ENCODE results near the gene P2RY8.
"Not testable (repeated sequence)": the region's sequence is repeated elsewhere in the genome, so short reads cannot be mapped to it uniquely, and the experiment has no call there.

Gene P2RY8

DNA sequence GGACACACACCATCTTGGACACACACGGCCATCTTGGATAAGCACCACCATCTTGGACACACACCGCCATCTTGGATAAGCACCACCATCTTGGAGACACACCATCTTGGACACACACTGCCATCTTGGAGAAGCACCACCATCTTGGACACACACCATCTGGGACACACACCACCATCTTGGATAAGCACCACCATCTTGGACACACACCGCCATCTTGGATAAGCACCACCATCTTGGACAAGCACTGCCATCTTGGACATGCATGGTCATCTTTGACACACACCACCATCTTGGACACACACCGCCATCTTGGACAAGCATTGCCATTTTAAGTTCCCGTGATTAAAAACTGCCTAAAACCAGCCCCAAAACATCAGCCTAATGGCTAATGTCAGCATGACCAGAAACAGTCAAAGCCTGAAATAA is 88.4 kb downstream of the P2RY8 start:
- H3K27ac ChIP-seq (ENCODE audit: low read depth, low read length); H3K4me1 ChIP-seq (ENCODE audit: insufficient read depth, low read length); H3K27me3 ChIP-seq (ENCODE audit: insufficient read depth, low read length); H3K4me3 ChIP-seq (ENCODE audit: low read length); H3K9ac ChIP-seq (ENCODE audit: low read depth, low read length): not testable (repeated sequence)
- 94% methylated on average over 5 of the region's 5 CpGs for WGBS
- peaks cover 27% of the 10 kb centered on the region for H3K36me3 ChIP-seq (ENCODE audit: insufficient read depth, low read length)
- H3K9me3 ChIP-seq (ENCODE audit: insufficient read depth, low read depth, low read length): peaks cover 24% of the 10 kb centered on the region

DNA sequence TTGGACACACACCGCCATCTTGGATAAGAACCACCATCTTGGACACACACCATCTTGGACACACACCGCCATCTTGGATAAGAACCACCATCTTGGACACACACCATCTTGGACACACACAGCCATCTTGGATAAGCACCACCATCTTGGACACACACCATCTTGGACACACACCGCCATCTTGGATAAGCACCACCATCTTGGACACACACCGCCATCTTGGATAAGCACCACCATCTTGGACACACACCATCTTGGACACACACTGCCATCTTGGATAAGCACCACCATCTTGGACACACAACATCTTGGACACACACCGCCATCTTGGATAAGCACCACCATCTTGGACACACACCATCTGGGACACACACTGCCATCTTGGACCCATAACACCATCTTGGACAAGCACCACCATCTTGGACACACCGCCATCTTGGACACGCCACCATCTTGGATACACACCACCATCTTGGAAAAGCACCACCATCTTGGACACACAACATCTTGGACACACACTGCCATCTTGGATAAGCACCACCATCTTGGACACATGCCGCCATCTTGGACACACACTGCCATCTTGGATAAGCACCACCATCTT is 88.9 kb downstream of the P2RY8 start:
- H3K9ac ChIP-seq (ENCODE audit: low read depth, low read length); H3K4me1 ChIP-seq (ENCODE audit: insufficient read depth, low read length); H3K4me3 ChIP-seq (ENCODE audit: low read length); H3K27me3 ChIP-seq (ENCODE audit: insufficient read depth, low read length); H3K27ac ChIP-seq (ENCODE audit: low read depth, low read length): not testable (repeated sequence)
- peaks cover 28% of the 10 kb centered on the region for H3K36me3 ChIP-seq (ENCODE audit: insufficient read depth, low read length)
- WGBS: 96% methylated on average over 8 of the region's 8 CpGs
- peaks cover 24% of the 10 kb centered on the region for H3K9me3 ChIP-seq (ENCODE audit: insufficient read depth, low read depth, low read length)

GRCh38 chrX:1446984-1447968 is 89.7 kb downstream of the P2RY8 start:
- 96% methylated on average over 13 of the region's 13 CpGs for WGBS
- H3K9me3 ChIP-seq (ENCODE audit: insufficient read depth, low read depth, low read length): peaks cover 24% of the 10 kb centered on the region
- not testable (repeated sequence) for H3K4me3 ChIP-seq (ENCODE audit: low read length)

GRCh38 chrX:1444561-1445500 is 92.2 kb downstream of the P2RY8 start:
- no peak overlapping the region for H3K27ac ChIP-seq (ENCODE audit: low read depth, low read length)
- WGBS: 94% methylated on average over 18 of the region's 19 CpGs
- no peaks in the 10 kb centered on the region for H3K27me3 ChIP-seq (ENCODE audit: insufficient read depth, low read length)
- peaks cover 50% of the 10 kb centered on the region for H3K36me3 ChIP-seq (ENCODE audit: insufficient read depth, low read length)
- no peak overlapping the region for H3K4me3 ChIP-seq (ENCODE audit: low read length)
- H3K4me1 ChIP-seq (ENCODE audit: insufficient read depth, low read length): no peaks in the 10 kb centered on the region
- H3K9me3 ChIP-seq (ENCODE audit: insufficient read depth, low read depth, low read length): peaks cover 24% of the 10 kb centered on the region
- no peak overlapping the region for H3K9ac ChIP-seq (ENCODE audit: low read depth, low read length)

More at GRCh38 chrX:1446984-1447968, 89.7 kb downstream of the P2RY8 start:
- H3K36me3 ChIP-seq (ENCODE audit: insufficient read depth, low read length): peaks cover 30% of the 10 kb centered on the region
- not testable (repeated sequence) for H3K27ac ChIP-seq (ENCODE audit: low read depth, low read length); H3K9ac ChIP-seq (ENCODE audit: low read depth, low read length); H3K4me1 ChIP-seq (ENCODE audit: insufficient read depth, low read length); H3K27me3 ChIP-seq (ENCODE audit: insufficient read depth, low read length)

- H3K4me1 ChIP-seq (ENCODE audit: insufficient read depth, low read length): no peaks in the 10 kb centered on the region
- H3K4me3 ChIP-seq (ENCODE audit: low read length): no peak overlapping the region
- WGBS: 89% methylated on average over 26 of the region's 26 CpGs
- H3K36me3 ChIP-seq (ENCODE audit: insufficient read depth, low read length): peaks cover 48% of the 10 kb centered on the region
- no peaks in the 10 kb centered on the region for H3K27me3 ChIP-seq (ENCODE audit: insufficient read depth, low read length)
- no peak overlapping the region for H3K9ac ChIP-seq (ENCODE audit: low read depth, low read length)
- no peak overlapping the region for H3K27ac ChIP-seq (ENCODE audit: low read depth, low read length)
- H3K9me3 ChIP-seq (ENCODE audit: insufficient read depth, low read depth, low read length): peaks cover 14% of the 10 kb centered on the region
These were observed 93.4 kb downstream of the P2RY8 start for GRCh38 chrX:1443496-1444075.

- WGBS: 89% methylated on average over 34 of the region's 38 CpGs
- H3K9ac ChIP-seq (ENCODE audit: low read depth, low read length): no peak overlapping the region
- no peak overlapping the region for H3K27ac ChIP-seq (ENCODE audit: low read depth, low read length)
- peaks cover 46% of the 10 kb centered on the region for H3K36me3 ChIP-seq (ENCODE audit: insufficient read depth, low read length)
- H3K27me3 ChIP-seq (ENCODE audit: insufficient read depth, low read length): no peaks in the 10 kb centered on the region
- H3K9me3 ChIP-seq (ENCODE audit: insufficient read depth, low read depth, low read length): 0 out of 2 replicates have a peak, but pooled peaks cover 8% of the 10 kb centered on the region
- no peaks in the 10 kb centered on the region for H3K4me1 ChIP-seq (ENCODE audit: insufficient read depth, low read length)
- H3K4me3 ChIP-seq (ENCODE audit: low read length): no peak overlapping the region
These were observed 94.1 kb downstream of the P2RY8 start for GRCh38 chrX:1442724-1443367.

DNA sequence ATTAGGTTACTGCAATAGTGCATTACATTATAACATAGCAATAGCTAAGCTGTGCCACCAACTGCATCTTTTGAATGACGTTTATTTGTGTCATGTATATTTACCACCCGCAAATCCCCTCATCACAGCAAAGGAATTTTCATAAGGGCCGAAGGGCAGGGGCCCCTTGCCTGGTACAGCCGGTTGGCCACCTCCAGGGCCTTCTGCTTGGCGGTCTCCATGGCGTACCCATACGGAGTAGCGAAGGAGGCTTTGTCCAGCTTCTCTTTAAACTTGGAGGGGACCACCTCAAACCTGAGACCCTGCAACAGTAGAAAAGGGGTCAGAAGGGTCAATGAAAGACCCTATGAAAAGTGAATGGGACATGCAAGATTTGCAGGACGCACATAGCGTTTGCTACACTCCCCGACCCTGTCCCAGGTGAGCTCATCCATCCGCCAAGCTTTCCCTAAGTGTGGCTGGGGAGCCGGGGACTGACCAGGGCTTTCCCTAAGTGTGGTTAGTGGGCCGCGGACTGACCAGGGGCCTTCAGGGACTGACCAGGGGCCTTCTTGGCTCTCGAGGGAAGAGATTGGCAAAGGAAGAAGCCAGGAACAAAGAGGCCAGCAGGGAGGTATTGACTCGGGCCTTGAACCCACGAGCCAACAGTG is 94.8 kb downstream of the P2RY8 start:
- peaks cover 47% of the 10 kb centered on the region for H3K36me3 ChIP-seq (ENCODE audit: insufficient read depth, low read length)
- no peak overlapping the region for H3K9ac ChIP-seq (ENCODE audit: low read depth, low read length)
- no peak overlapping the region for H3K27ac ChIP-seq (ENCODE audit: low read depth, low read length)
- H3K4me3 ChIP-seq (ENCODE audit: low read length): no peak overlapping the region
- 96% methylated on average over 18 of the region's 18 CpGs for whole genome bisulfite sequencing
- no peaks in the 10 kb centered on the region for H3K4me1 ChIP-seq (ENCODE audit: insufficient read depth, low read length)
- H3K9me3 ChIP-seq (ENCODE audit: insufficient read depth, low read depth, low read length): 0 out of 2 replicates have a peak, but pooled peaks cover 5% of the 10 kb centered on the region
- no peaks in the 10 kb centered on the region for H3K27me3 ChIP-seq (ENCODE audit: insufficient read depth, low read length)

DNA sequence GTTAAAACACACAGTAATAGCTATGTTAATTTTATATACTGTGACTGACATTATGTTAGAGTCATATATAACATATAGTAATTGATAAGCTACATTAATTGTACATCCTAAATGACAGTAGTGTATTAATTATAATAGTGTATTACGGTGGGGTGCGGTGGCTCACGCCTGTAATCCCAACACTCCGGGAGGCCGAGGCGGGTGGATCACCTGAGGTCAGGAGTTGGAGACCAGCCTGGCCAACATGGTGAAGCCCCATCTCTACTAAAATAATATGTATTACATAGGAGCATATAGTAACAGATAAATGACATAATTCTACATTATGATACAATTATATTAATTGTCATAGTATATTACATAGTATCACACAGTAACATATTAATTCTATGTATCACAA is 96.5 kb downstream of the P2RY8 start:
- 100% methylated on average over 4 of the region's 6 CpGs for WGBS
- no peak overlapping the region for H3K9ac ChIP-seq (ENCODE audit: low read depth, low read length)
- no peak overlapping the region for H3K27ac ChIP-seq (ENCODE audit: low read depth, low read length)
- no peak overlapping the region for H3K4me3 ChIP-seq (ENCODE audit: low read length)
- peaks cover 61% of the 10 kb centered on the region for H3K36me3 ChIP-seq (ENCODE audit: insufficient read depth, low read length)
- no peaks in the 10 kb centered on the region for H3K4me1 ChIP-seq (ENCODE audit: insufficient read depth, low read length)
- peaks cover 7% of the 10 kb centered on the region; the same call in 1 of the 2 replicates for H3K9me3 ChIP-seq (ENCODE audit: insufficient read depth, low read depth, low read length)
- H3K27me3 ChIP-seq (ENCODE audit: insufficient read depth, low read length): no peaks in the 10 kb centered on the region

DNA sequence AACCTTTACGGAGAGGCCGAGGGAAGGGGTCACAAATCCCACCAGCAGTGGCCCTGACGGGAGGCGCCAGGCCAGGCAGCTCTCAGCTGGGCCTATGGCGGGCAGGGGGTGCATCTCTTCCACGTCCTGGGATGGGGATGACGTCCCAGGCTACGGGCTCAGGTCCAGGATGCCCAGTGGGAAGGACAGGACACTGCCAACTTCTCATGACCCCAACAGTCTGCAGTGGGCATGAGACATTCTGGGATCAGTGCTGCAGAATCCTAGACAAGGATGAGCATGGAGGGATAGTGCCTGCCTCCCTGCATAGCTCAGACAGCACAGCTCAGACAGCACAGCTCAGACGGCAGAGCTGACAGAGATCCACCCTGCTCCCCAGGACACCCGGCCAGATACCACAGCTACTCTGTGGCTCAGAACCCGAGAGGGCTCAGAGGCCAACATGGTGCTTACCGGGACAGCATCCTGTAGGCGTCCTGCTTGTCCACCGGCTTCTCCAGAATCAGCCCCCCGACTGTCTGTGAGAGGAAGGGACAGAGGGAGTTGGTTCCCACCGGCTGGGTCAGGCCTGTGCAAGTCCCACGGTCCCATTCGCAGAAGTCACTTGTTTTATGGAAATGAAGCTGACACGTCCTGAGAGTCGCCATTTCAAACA is 101.6 kb downstream of the P2RY8 start:
- Histone ChIP-seq H3K27ac (ENCODE audit: low read depth, low read length) (no peak overlapping the region), H3K4me1 (ENCODE audit: insufficient read depth, low read length) (no peaks in the 10 kb centered on the region), H3K9ac (ENCODE audit: low read depth, low read length) (no peak overlapping the region), H3K4me3 (ENCODE audit: low read length) (no peak overlapping the region), H3K27me3 (ENCODE audit: insufficient read depth, low read length) (no peaks in the 10 kb centered on the region), H3K9me3 (ENCODE audit: insufficient read depth, low read depth, low read length) (peaks cover 4% of the 10 kb centered on the region; the same call in 1 of the 2 replicates), H3K36me3 (ENCODE audit: insufficient read depth, low read length) (peaks cover 65% of the 10 kb centered on the region)
- WGBS: 94% methylated on average over 20 of the region's 20 CpGs

All from HUES64 (cell line).